ENCODE measurements around the gene PRDM15.

Gene PRDM15

DNA sequence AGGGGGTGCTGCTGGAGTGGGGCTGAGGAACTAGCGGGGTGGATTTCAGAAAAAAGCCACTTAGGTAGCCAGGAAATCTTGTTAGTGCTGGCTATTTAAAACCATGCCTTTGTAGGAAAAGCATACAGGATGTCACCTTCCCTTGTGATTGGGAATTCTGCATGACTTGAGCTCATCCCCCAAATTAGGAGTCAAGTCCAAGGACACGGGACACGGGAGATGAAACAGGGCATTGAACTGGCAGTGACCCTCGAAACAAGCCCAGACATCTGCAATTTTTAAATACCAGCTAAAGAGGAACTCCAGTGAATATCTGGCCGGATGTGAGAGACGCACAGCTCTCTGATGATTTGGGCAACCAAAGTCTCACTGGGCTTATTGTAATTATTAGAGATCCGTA lies 41.9 kb upstream of the PRDM15 start:
- TF ChIP-seq RAD21 (IDR thresholded peaks at IDR 0.05; ENCODE audit: low read depth) (no peak), CREB1 (IDR thresholded peaks at IDR 0.05; ENCODE audit: low read depth) (no peak), TEAD4 (IDR thresholded peaks at IDR 0.05) (no peak), CEBPB (IDR thresholded peaks at IDR 0.05) (no peak), ZBTB7A (IDR thresholded peaks at IDR 0.05; ENCODE audit: low read depth) (no peak), TAF1 (IDR thresholded peaks at IDR 0.05; ENCODE audit: low read depth) (no peak), EGR1 (IDR thresholded peaks at IDR 0.05) (no peak), FOXM1 (IDR thresholded peaks at IDR 0.05; ENCODE audit: borderline replicate concordance, low read depth) (no peak), TCF12 (IDR thresholded peaks at IDR 0.05; ENCODE audit: low read depth) (no peak), NFIC (IDR thresholded peaks at IDR 0.05) (no peak), YY1 (IDR thresholded peaks at IDR 0.05; ENCODE audit: low read depth) (no peak), EP300 (IDR thresholded peaks at IDR 0.05; ENCODE audit: borderline replicate concordance) (no peak)
- TF ChIP-seq, protein P1, sequence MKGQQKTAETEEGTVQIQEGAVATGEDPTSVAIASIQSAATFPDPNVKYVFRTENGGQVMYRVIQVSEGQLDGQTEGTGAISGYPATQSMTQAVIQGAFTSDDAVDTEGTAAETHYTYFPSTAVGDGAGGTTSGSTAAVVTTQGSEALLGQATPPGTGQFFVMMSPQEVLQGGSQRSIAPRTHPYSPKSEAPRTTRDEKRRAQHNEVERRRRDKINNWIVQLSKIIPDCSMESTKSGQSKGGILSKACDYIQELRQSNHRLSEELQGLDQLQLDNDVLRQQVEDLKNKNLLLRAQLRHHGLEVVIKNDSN (IDR thresholded peaks at IDR 0.05), result no peak
- TF ChIP-seq, protein P2, sequence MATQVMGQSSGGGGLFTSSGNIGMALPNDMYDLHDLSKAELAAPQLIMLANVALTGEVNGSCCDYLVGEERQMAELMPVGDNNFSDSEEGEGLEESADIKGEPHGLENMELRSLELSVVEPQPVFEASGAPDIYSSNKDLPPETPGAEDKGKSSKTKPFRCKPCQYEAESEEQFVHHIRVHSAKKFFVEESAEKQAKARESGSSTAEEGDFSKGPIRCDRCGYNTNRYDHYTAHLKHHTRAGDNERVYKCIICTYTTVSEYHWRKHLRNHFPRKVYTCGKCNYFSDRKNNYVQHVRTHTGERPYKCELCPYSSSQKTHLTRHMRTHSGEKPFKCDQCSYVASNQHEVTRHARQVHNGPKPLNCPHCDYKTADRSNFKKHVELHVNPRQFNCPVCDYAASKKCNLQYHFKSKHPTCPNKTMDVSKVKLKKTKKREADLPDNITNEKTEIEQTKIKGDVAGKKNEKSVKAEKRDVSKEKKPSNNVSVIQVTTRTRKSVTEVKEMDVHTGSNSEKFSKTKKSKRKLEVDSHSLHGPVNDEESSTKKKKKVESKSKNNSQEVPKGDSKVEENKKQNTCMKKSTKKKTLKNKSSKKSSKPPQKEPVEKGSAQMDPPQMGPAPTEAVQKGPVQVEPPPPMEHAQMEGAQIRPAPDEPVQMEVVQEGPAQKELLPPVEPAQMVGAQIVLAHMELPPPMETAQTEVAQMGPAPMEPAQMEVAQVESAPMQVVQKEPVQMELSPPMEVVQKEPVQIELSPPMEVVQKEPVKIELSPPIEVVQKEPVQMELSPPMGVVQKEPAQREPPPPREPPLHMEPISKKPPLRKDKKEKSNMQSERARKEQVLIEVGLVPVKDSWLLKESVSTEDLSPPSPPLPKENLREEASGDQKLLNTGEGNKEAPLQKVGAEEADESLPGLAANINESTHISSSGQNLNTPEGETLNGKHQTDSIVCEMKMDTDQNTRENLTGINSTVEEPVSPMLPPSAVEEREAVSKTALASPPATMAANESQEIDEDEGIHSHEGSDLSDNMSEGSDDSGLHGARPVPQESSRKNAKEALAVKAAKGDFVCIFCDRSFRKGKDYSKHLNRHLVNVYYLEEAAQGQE (IDR thresholded peaks at IDR 0.05; ENCODE audit: low read depth), result no peak
- TF ChIP-seq, protein P3, sequence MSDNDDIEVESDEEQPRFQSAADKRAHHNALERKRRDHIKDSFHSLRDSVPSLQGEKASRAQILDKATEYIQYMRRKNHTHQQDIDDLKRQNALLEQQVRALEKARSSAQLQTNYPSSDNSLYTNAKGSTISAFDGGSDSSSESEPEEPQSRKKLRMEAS (IDR thresholded peaks at IDR 0.05), result no peak

DNA sequence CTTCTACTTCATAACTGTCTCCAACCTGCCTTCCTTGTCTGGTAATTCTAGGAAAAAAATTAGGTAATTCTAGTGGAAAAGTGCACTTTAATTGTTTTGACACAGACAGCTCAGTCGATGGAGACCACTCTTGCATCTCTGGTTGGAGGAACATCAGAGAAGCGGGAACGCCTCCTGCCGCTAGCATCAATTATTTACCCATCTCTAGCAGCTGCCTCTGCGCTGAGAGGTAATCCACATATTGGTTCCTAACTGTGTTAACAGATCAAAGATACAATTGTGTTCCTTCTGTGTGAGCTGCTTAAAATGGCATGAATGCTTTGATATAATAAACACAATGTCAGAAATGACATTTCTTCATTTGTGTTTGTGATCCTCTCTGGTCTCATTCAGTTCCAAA lies 41.3 kb upstream of the PRDM15 start:
- TF ChIP-seq TCF12 (IDR thresholded peaks at IDR 0.05; ENCODE audit: low read depth) (no peak), FOXM1 (IDR thresholded peaks at IDR 0.05; ENCODE audit: borderline replicate concordance, low read depth) (no peak), CREB1 (IDR thresholded peaks at IDR 0.05; ENCODE audit: low read depth) (no peak), TEAD4 (IDR thresholded peaks at IDR 0.05) (no peak), ZBTB7A (IDR thresholded peaks at IDR 0.05; ENCODE audit: low read depth) (no peak), TAF1 (IDR thresholded peaks at IDR 0.05; ENCODE audit: low read depth) (no peak), EP300 (IDR thresholded peaks at IDR 0.05; ENCODE audit: borderline replicate concordance) (no peak), RAD21 (IDR thresholded peaks at IDR 0.05; ENCODE audit: low read depth) (no peak), CEBPB (IDR thresholded peaks at IDR 0.05) (no peak), YY1 (IDR thresholded peaks at IDR 0.05; ENCODE audit: low read depth) (no peak), NFIC (IDR thresholded peaks at IDR 0.05) (no peak), EGR1 (IDR thresholded peaks at IDR 0.05) (no peak)
- TF ChIP-seq, protein P1 (IDR thresholded peaks at IDR 0.05), result no peak
- TF ChIP-seq, protein P2 (IDR thresholded peaks at IDR 0.05; ENCODE audit: low read depth), result no peak
- TF ChIP-seq, protein P3 (IDR thresholded peaks at IDR 0.05), result no peak

DNA sequence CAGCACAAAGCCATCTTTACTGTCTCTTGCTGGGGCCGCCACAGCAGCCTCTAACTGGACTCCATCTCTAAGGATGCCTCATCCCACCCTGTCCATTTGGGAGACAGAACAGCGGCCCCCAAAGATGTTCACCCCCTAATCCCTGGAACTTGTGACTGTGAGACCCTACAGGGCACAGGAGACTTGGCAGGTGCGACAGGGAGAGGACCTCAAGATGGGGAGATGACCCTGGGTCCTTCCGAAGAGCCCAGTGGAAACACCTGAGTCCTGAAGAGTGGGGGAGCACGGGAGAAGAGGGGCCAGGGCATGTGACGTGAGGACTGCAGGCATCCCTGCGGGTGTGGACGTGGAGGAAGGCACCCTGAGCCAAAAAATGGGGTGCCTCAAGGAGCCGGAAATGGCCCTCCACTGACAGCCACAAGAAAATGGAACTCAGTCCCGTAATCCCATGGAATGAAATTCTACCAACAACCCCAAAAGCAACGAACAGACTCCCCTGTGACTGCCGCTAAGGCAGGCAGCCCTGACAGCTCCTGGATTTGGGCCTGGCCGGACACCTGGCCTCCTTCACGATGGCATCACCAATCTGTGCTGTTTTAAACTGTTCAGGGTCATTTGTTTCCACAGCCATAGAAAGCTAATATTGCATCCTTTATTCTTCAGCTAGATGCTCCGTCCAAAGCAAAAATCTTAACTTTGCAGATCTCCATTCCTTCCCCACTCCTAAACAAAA lies 40.7 kb upstream of the PRDM15 start:
- no peak for TF ChIP-seq FOXM1 (IDR thresholded peaks at IDR 0.05; ENCODE audit: borderline replicate concordance, low read depth)
- no peak for TF ChIP-seq TAF1 (IDR thresholded peaks at IDR 0.05; ENCODE audit: low read depth)
- no peak for TF ChIP-seq EP300 (IDR thresholded peaks at IDR 0.05; ENCODE audit: borderline replicate concordance)
- no peak for TF ChIP-seq RAD21 (IDR thresholded peaks at IDR 0.05; ENCODE audit: low read depth)
- TF ChIP-seq ZBTB7A (IDR thresholded peaks at IDR 0.05; ENCODE audit: low read depth), result no peak

DNA sequence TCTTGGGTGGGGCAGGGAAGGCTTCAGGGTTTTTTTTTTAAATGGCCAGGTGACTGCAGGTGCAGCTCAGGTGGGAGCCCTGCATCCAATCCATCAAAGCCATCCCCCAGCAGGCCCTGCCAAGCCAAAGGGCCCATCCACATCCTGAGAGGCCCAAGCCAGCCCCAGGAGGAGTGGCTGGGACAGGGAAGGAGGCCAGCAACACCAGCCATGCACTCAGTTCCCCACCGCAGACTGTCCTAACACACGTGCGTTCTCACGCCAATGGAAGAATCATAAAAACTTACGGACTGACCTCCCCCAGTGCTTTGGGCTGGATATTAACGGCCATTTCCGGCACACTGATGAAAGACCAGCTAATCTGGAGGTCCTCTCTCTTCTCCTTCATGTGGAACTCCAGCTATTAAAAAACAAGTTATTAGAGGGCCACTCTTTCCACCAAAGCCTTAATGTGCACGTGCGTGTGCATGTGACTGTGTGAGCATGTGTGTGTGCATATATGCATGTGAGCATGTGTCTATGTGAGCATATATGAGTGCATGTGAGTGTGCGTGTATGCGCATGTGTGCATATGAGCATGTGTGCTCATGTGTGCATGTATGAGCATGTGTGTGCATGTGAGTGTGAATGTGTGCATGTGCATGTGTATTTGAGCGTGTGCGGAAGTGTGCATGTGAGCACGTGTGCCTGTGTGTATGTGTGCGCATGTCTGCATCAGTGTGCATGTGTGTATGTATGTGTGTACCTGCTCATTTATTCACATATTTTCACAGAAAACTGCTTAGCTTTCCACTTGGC lies 39.6 kb upstream of the PRDM15 start:
- no peak for TF ChIP-seq FOXM1 (IDR thresholded peaks at IDR 0.05; ENCODE audit: borderline replicate concordance, low read depth)
- TF ChIP-seq TCF12 (IDR thresholded peaks at IDR 0.05; ENCODE audit: low read depth), result no peak
- no peak for TF ChIP-seq EGR1 (IDR thresholded peaks at IDR 0.05)
- no peak for TF ChIP-seq CEBPB (IDR thresholded peaks at IDR 0.05)
- TF ChIP-seq TAF1 (IDR thresholded peaks at IDR 0.05; ENCODE audit: low read depth), result no peak
- TF ChIP-seq, protein P1 (IDR thresholded peaks at IDR 0.05), result no peak
- no peak for TF ChIP-seq CREB1 (IDR thresholded peaks at IDR 0.05; ENCODE audit: low read depth)
- no peak for TF ChIP-seq NFIC (IDR thresholded peaks at IDR 0.05)

DNA sequence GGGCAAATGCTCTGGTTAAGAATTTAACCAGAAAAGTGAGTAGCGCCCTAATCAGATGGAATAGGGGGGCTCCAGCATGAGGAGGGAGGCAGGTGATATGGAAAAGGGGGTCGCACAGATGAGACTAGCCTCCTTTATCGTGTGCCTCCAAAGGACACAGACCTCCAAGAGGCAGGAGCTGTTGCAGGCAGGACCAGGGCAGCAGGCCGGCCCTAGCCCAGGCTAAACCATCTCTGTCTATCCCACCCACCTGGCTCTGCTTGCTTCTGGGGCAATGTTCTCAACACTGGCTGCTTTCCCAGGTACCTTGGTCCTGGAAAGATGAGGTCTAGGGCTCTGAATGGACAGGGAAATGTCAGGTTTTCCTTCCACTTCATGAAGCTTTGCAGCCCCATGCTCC lies 38.4 kb upstream of the PRDM15 start:
- TF ChIP-seq FOXM1 (IDR thresholded peaks at IDR 0.05; ENCODE audit: borderline replicate concordance, low read depth) (no peak), YY1 (IDR thresholded peaks at IDR 0.05; ENCODE audit: low read depth) (no peak)

All from Ishikawa (cell line).